CD4-positive, alpha-beta T cell treated with Interleukin-12 subunit alpha and Interleukin-12 subunit beta, for 1 hour (primary cell): ENCODE results near the gene CHODL.

Experiments
- DNase-seq: peaks from one replicate; pipeline ENCODE4 v3.0.0-alpha.2; 2020

The CHODL gene, protein sequence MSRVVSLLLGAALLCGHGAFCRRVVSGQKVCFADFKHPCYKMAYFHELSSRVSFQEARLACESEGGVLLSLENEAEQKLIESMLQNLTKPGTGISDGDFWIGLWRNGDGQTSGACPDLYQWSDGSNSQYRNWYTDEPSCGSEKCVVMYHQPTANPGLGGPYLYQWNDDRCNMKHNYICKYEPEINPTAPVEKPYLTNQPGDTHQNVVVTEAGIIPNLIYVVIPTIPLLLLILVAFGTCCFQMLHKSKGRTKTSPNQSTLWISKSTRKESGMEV

DNA sequence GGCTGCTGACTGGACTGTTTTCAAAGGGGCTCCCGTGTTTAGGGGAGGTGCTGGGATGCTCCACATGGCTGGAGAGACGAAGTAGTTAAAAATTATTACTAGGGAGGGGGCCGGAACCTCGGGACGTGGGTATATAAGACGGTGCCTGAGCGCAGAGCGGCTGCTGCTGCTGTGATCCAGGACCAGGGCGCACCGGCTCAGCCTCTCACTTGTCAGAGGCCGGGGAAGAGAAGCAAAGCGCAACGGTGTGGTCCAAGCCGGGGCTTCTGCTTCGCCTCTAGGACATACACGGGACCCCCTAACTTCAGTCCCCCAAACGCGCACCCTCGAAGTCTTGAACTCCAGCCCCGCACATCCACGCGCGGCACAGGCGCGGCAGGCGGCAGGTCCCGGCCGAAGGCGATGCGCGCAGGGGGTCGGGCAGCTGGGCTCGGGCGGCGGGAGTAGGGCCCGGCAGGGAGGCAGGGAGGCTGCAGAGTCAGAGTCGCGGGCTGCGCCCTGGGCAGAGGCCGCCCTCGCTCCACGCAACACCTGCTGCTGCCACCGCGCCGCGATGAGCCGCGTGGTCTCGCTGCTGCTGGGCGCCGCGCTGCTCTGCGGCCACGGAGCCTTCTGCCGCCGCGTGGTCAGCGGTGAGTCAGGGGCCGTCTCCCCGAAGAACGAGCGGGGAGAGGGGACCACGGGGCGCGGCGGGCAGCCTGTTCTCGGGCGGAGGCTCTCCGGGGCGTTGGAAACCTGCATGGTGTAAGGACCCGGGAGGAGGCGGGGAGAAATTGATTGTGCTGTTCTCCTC lies at the start of gene CHODL:
TSS of gene CHODL (plus strand) at position 163 of the 793 bp plus-strand sequence. CDS start at position 554, 391 bp downstream.
- no peak for DNase-seq

- no peak for DNase-seq
These were observed 39.7 kb upstream of the CHODL start for GRCh38 chr21:18204931-18205330.

DNA sequence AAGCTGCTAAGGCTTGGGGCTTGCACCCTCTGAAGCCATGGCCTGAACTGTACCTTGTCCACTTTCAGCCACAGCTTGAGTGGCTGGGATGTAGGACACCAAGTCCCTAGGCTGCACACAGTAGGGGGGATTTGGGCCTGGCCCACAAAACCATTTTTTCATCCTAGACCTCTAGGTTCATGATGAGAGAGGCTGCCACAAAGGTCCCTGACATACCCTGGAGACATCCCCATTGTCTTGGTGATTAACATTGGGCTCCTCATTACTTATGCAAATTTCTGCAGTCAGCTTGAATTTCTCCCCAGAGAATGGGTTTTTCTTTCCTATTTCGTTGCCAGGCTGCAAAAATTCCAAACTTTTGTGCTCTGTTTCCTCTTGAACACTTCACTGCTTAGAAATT lies 26.3 kb upstream of the CHODL start:
- DNase-seq = no peak

DNA sequence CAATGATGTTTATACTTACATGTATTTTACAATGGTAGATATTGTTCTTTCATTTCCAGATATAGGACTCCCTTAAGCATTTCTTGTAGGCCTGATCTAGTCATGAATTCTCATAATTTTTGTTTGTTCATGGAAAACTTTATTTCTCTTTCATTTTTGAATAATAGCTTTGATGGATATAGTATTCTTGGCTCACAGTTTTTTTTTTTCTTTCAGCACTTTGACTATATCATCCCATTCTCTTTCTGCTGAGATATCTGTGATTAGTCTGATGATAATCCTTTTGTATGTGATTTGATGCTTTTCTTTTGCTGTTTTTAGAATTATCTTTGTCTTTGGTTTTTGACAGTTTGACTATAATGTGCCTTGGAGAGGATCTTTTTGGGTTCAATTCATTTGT lies 24.1 kb upstream of the CHODL start:
- no peak for DNase-seq

DNA sequence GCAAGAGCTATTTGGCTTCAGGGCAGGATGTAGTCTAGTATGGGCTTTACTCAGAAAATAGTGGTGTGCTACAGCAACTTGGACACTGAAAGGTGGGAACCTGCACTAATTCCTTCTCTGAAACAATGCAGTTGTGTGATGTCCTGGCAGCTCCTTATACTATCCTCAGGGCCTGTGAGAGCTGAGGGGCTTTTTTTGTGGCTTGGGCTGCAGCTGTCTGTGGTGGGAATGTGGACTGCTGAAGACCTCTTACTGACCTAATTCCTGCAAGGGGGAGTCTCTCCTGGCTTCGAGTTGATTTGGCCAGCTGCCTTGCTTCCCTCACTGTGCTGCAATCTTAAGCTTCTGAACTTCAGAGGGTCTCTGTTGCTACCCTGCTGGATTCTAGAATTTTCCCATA lies 22.3 kb upstream of the CHODL start:
- DNase-seq = no peak

- DNase-seq = no peak
These were observed 16.4 kb upstream of the CHODL start for GRCh38 chr21:18228060-18228739.

GRCh38 chr21:18235545-18235944 lies 9.1 kb upstream of the CHODL start:
- no peak for DNase-seq

GRCh38 chr21:18245464-18245967 lies 883 bp downstream of the CHODL start:
- no peak for DNase-seq

DNA sequence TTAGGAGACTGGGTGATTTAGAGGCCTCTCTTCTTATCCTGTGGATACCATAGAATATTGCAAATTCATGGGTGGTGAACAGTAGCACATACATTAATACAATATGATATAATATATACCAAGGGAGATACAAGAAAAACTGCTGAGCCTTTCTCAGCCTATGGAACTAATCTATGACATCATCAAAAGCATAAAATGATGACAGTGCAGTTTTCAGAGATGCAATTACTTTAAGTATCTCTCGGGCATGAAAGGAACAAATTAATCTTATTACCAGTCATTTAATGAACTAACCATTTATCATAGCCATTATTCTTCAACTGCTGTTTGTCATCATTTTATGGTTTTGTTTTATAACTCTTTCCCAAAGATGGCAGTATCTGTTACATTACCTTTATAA lies 3.5 kb downstream of the CHODL start:
- no peak for DNase-seq

GRCh38 chr21:18249672-18250071 lies 5.0 kb downstream of the CHODL start:
- no peak for DNase-seq

GRCh38 chr21:18251065-18251464 lies 6.4 kb downstream of the CHODL start:
- no peak for DNase-seq

- no peak for DNase-seq
These were observed 7.6 kb downstream of the CHODL start for GRCh38 chr21:18252256-18252655.

GRCh38 chr21:18252680-18253079 lies 8.0 kb downstream of the CHODL start:
- no peak for DNase-seq

GRCh38 chr21:18253221-18253620 lies 8.6 kb downstream of the CHODL start:
- no peak for DNase-seq

GRCh38 chr21:18253799-18254198 lies 9.2 kb downstream of the CHODL start:
- no peak for DNase-seq

- no peak for DNase-seq
These were observed 21.3 kb downstream of the CHODL start for GRCh38 chr21:18265944-18266343.

DNA sequence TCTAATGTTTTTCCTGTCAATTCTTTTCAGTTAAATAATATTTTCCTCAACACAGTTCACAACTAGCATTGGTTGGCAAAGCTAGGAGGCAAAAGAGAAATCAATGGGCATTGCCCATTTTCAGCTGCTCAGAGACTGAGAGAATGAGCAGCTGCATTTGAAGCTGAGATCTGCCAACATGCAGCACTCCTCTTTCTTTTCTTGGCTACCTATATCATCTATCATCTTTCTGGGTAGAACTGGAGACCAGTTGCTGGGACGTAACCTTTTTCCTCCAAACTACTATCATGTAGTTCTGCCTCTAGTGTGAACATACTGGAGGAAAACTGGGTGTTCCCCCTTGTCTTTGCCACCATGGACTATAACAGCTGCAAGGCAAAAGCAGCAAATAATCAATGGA lies 22.9 kb downstream of the CHODL start:
- no peak for DNase-seq

GRCh38 chr21:18268906-18269305 lies 24.3 kb downstream of the CHODL start:
- DNase-seq = no peak

DNA sequence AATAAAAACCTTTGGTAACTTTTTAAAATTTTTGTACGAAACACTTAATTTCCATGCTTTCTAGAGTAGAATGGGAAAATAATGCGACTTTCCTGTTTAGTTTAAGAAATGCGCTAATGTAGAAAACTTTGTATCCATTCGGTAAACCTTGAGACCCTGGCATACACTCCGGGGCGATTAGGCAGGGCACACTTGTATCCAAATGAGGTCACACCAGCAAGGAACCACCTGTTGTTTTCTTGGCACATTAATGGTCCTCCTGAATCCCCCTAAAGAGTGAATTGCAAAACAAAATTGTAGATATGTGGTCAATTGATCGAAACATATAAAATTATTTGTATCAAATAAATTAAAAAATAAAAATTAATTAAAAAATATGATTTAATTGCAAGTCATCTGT lies 25.2 kb downstream of the CHODL start:
- no peak for DNase-seq

GRCh38 chr21:18273400-18273799 lies 28.8 kb downstream of the CHODL start:
- DNase-seq = no peak

DNA sequence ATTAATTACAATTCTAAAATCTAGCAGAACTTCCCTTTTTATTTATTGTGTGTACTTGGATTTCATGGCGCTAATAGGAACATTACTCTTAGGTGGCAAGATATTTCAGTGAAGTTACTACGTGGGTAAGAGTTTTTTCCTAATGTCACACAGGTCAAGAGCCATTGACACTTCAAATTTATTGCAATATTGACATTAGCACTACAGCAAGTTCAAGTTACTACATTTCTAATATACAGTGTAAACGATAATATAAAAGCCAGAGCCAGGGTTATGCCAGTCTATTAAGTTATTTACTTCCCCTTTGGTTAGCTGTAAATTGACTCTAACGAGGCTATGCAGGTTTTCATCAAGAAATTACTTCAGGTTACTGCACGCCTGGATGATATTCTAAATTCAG lies 29.7 kb downstream of the CHODL start:
- no peak for DNase-seq

GRCh38 chr21:18275781-18276180 lies 31.1 kb downstream of the CHODL start:
- no peak for DNase-seq

- DNase-seq = no peak
These were observed 40.7 kb downstream of the CHODL start for GRCh38 chr21:18285379-18285778.

DNA sequence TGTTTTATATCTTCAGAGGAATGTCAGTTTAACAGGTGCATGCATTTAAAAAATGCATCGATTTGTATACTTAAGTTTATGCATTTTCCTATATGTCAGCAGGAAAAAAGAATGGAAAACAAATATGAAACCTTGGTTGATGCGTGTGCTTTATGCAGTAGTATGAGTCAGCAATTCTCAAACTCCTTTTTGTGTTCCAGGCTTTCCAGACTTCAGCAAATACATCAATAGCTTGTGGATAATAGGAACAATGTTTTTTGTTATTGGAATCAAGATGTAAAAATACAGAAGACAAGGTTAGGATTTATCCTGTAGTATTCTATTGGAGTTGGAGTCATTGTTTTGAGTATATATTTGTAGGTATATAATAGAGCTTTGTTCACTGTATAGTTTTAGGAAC lies 45.2 kb downstream of the CHODL start:
- DNase-seq = no peak
